ENCODE results near the gene ADGRV1.

Gene ADGRV1

DNA sequence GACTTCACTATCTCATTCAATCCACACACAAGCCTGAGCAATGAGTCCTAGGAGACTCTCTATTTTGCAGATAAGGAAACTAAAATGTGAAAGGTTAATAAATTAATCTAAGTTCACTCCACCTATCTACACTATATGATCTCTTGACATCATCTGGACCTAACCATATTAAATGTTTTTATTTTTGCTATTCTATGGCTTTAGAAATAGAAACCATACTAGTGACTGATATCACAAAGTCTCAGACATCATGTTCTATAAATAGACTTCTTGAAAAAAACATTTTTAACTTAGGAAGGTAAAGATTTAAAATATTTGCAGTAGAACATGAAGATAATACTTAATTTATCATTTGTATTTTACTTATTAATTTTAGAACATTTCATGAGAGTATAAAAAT lies 9.4 kb upstream of the ADGRV1 start:
- TF ChIP-seq CTCF (IDR thresholded peaks at IDR 0.05; ENCODE audit: insufficient read depth, low read length) (no peak), POLR2AphosphoS5 (IDR thresholded peaks at IDR 0.05; ENCODE audit: low read depth) (no peak), GABPA (IDR thresholded peaks at IDR 0.05; ENCODE audit: low read depth) (no peak), REST (IDR thresholded peaks at IDR 0.05; ENCODE audit: insufficient replicate concordance, low read depth) (no peak), SPI1 (IDR thresholded peaks at IDR 0.05; ENCODE audit: borderline replicate concordance, low read depth) (no peak)
- Histone ChIP-seq H3K4me3 (replicated peaks; ENCODE audit: insufficient read depth, low read length) (no peak overlapping the region), H3K27ac (replicated peaks) (no peak overlapping the region), H3K27me3 (ENCODE audit: insufficient read depth, poor library complexity, severe bottlenecking) (no peaks in the 10 kb centered on the region)
- DNase-seq (ENCODE audit: low read depth in 1 of 2, low spot score in 1 of 2) = no peak

DNA sequence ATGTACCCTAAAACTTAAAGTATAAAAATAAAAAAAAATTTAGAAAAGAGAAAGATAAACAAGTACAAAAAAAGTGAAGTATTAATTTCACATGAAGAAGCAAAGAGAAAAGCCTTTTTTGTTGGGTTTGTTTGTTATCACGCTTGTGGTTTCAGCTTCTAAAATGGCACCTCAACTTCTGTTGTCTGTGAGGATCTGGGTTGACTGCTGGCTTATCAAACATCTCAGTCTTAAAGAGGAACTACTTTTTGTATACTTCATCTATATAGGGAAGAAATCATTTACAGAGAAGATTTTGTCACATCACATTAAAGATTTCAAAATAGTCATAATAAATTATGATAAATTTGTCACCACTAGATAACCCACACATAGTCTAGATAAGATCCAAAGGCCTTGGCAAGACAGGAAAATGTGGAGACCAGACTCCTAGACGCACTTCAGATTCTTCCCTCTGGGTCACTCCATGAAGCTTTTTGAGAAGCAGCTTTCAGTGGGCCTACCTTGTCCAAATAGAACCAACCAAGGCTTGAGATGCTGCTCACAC lies 8.8 kb upstream of the ADGRV1 start:
- TF ChIP-seq GABPA (IDR thresholded peaks at IDR 0.05; ENCODE audit: low read depth) = no peak
- TF ChIP-seq REST (IDR thresholded peaks at IDR 0.05; ENCODE audit: insufficient replicate concordance, low read depth) = no peak
- no peak for TF ChIP-seq CTCF (IDR thresholded peaks at IDR 0.05; ENCODE audit: insufficient read depth, low read length)
- no peak for TF ChIP-seq POLR2AphosphoS5 (IDR thresholded peaks at IDR 0.05; ENCODE audit: low read depth)
- no peak for TF ChIP-seq SPI1 (IDR thresholded peaks at IDR 0.05; ENCODE audit: borderline replicate concordance, low read depth)
- H3K27me3 ChIP-seq (ENCODE audit: insufficient read depth, poor library complexity, severe bottlenecking) = no peaks in the 10 kb centered on the region
- no peak overlapping the region for H3K4me3 ChIP-seq (replicated peaks; ENCODE audit: insufficient read depth, low read length)
- H3K27ac ChIP-seq (replicated peaks) = no peak overlapping the region
- DNase-seq (ENCODE audit: low read depth in 1 of 2, low spot score in 1 of 2) = peak in 1 of 2 experiments; percentile 7

DNA sequence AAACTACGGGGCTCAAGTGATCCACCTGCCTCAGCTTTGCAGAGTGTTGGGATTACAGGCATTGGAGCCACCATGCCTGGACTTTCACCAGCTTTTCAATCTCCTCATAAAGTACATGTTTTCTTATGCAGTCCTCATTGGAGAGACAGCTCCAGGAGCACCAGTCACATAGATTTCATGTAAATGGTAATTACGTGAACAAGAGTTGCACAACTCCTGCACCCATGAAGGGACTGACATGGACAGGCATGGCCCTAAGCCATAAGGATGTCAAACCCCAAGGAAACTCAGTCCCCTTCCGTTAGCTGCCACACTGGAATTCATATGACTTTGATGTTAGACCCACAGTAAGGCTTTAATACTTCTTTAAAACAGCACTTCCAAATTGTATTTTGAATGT lies 7.6 kb upstream of the ADGRV1 start:
- Histone ChIP-seq H3K4me3 (replicated peaks; ENCODE audit: insufficient read depth, low read length) (no peak overlapping the region), H3K27me3 (ENCODE audit: insufficient read depth, poor library complexity, severe bottlenecking) (no peaks in the 10 kb centered on the region), H3K27ac (replicated peaks) (no peak overlapping the region)
- DNase-seq (ENCODE audit: low read depth in 1 of 2, low spot score in 1 of 2) = no peak
- no peak for TF ChIP-seq REST (IDR thresholded peaks at IDR 0.05; ENCODE audit: insufficient replicate concordance, low read depth)
- TF ChIP-seq POLR2AphosphoS5 (IDR thresholded peaks at IDR 0.05; ENCODE audit: low read depth) = no peak
- no peak for TF ChIP-seq GABPA (IDR thresholded peaks at IDR 0.05; ENCODE audit: low read depth)
- no peak for TF ChIP-seq CTCF (IDR thresholded peaks at IDR 0.05; ENCODE audit: insufficient read depth, low read length)
- no peak for TF ChIP-seq SPI1 (IDR thresholded peaks at IDR 0.05; ENCODE audit: borderline replicate concordance, low read depth)

Measured in HL-60 (cell line).